Cardiac muscle cell (in vitro differentiated cells and primary cell): ENCODE results near the gene PRPF38A. TPM values are rescaled to one million over a fixed set of nuclear protein-coding genes. Genes with fewer than 3 reads are reported as not detected.

Experiments used
- DNase-seq, 2 donors: peaks; one replicate each; pipeline versions ENCODE4 v3.0.0 to v3.0.0-alpha.2; 2010 to 2017; ENCODE audit warnings: low read depth in 1 of 2, low spot score in 1 of 2
- H3K27ac ChIP-seq: fragments of 200-600 bp; sonication (generic); 2 replicates; pipeline ENCODE4 v1.5.1; 2016
- H3K27me3 ChIP-seq: fragments of 200-600 bp; sonication (generic); 2 replicates; pipeline ENCODE4 v1.6.0; 2016; ENCODE audit warnings: control low read depth
- H3K36me3 ChIP-seq: fragments of 200-600 bp; sonication (generic); 2 replicates; pipeline ENCODE4 v1.5.1; 2016; ENCODE audit warnings: control low read depth
- H3K4me1 ChIP-seq: fragments of 200-600 bp; sonication (generic); 2 replicates; pipeline ENCODE4 v1.8.1; 2017; ENCODE audit warnings: low read depth, mild to moderate bottlenecking, mixed run types
- H3K4me3 ChIP-seq: fragments of 200-600 bp; sonication (generic); 2 replicates; pipeline ENCODE4 v1.5.1; 2016; ENCODE audit warnings: mild to moderate bottlenecking
- H3K9me3 ChIP-seq: fragments of 200-600 bp; sonication (generic); 2 replicates; pipeline ENCODE4 v1.5.1; 2017; ENCODE audit warnings: low read depth, mild to moderate bottlenecking, control low read depth
- polyA plus RNA-seq: library from polyadenylated mRNA; unstranded; fragments of >200 nt; fragmentation: Nextera tagmentation; extraction: Ambion mirVana; gene quantifications from 2 replicates; pipeline ENCODE4 v1.2.1, GENCODE V29; 2016
- total RNA-seq: library from RNA; depleted of rRNA; stranded (reverse); fragments of >200 nt; gene quantifications from 2 replicates; pipeline ENCODE4 v1.2.3, GENCODE V29; 2016
- TF ChIP-seq, protein P1 (sequence below): IDR thresholded peaks from 2 replicates; pipeline ENCODE4 v1.5.1; 2012; ENCODE audit warnings: low read depth, mild to moderate bottlenecking, low read length

PRPF38A gene
- total and polyA plus RNA-seq, 2 experiments from 2014 or later = 18.9 to 43.4 TPM

DNA sequence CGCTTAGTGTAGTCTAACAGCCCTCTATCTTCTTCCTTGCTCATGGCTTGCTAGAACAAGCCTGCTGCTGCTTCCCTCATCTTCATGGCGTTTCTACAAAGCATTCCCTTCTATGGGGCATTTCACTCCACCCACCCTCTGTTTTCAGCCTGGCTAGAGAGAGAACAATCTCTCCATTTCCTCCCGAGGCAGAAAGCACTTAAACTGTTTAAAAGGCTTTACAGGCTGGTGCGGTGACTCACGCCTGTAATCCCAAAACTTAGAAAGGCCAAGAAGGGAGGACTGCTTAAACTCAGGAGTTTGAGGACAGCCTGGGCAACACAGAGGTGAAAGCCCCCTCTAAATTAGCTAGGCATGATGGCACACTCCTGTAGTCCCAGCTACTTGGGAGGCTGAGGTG is 17.9 kb upstream of the PRPF38A start:
- Histone ChIP-seq H3K27me3 (no peaks in the 10 kb centered on the region), H3K4me3 (no peak overlapping the region), H3K27ac (no peak overlapping the region), H3K36me3 (no peaks in the 10 kb centered on the region), H3K9me3 (no peaks in the 10 kb centered on the region), H3K4me1 (no peaks in the 10 kb centered on the region)
- no peak for DNase-seq
- TF ChIP-seq, protein P1, sequence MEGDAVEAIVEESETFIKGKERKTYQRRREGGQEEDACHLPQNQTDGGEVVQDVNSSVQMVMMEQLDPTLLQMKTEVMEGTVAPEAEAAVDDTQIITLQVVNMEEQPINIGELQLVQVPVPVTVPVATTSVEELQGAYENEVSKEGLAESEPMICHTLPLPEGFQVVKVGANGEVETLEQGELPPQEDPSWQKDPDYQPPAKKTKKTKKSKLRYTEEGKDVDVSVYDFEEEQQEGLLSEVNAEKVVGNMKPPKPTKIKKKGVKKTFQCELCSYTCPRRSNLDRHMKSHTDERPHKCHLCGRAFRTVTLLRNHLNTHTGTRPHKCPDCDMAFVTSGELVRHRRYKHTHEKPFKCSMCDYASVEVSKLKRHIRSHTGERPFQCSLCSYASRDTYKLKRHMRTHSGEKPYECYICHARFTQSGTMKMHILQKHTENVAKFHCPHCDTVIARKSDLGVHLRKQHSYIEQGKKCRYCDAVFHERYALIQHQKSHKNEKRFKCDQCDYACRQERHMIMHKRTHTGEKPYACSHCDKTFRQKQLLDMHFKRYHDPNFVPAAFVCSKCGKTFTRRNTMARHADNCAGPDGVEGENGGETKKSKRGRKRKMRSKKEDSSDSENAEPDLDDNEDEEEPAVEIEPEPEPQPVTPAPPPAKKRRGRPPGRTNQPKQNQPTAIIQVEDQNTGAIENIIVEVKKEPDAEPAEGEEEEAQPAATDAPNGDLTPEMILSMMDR = no peak

DNA sequence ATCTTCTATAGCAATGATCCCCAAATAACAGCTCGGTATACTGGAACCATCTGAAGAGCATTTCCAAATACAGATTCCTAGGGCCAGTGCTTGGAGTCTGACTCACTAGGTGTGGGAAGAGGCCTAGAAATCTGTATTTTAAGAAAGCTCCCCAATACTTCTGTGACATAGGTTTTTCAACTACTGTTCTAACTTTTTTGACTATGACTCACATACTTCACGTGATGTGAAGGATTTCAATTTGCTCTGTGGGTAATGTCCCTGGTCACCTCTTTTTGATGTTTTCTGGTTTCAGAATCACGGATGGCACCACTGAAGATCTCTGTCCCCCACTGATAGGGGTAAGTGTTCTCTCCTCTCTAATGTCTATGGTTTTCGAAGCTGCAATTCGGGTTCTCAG is 11.2 kb upstream of the PRPF38A start:
- H3K9me3 ChIP-seq = no peaks in the 10 kb centered on the region
- H3K4me1 ChIP-seq = no peaks in the 10 kb centered on the region
- H3K36me3 ChIP-seq = peaks cover 3% of the 10 kb centered on the region
- no peak overlapping the region for H3K27ac ChIP-seq
- TF ChIP-seq, protein P1 = no peak
- DNase-seq = no peak
- H3K27me3 ChIP-seq = no peaks in the 10 kb centered on the region
- no peak overlapping the region for H3K4me3 ChIP-seq

DNA sequence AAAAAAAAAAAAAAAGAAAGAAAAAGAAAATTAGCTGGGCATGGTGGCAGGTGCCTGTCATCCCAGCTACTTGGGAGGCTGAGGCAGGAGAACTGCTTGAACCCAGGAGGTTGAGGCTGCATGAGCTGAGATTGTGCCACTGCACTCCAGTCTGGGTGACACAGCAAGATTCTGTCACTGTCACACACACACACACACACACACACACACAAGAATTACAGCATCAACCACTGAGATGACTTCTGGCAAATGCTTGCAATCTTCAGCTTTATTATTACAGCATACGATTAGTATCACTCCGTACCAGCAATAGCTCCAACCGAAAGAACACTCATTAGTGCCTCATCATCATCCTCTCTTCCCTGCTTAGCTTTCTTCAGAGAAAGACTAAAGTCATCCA is 4.8 kb upstream of the PRPF38A start:
- TF ChIP-seq, protein P1 = no peak
- no peak for DNase-seq
- H3K36me3 ChIP-seq = peaks cover 3% of the 10 kb centered on the region

DNA sequence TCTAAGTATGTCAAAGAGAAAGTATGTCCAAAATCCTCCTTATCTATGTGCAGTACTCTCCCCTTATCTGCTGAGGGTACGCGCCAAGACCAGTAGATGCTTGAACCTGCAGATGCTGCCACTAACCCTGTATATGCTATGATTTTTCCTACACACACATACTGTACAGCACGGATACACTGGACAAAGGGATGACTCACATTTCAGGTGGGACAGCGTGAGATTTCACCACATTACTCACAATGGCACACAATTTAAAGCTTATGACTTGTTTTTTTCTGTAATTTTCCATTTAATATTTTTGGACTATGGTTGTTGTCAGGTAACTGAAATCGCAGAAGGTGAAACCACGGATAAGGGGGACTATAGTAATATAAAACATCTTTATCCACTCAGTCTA is 4.3 kb upstream of the PRPF38A start:
- Histone ChIP-seq H3K4me1 (no peaks in the 10 kb centered on the region), H3K27me3 (no peaks in the 10 kb centered on the region), H3K27ac (no peak overlapping the region), H3K36me3 (peaks cover 3% of the 10 kb centered on the region), H3K4me3 (no peak overlapping the region), H3K9me3 (no peaks in the 10 kb centered on the region)
- TF ChIP-seq, protein P1 = no peak
- no peak for DNase-seq

More for the DNA sequence above, 4.8 kb upstream of the PRPF38A start:
- H3K9me3 ChIP-seq = no peaks in the 10 kb centered on the region
- H3K27me3 ChIP-seq = no peaks in the 10 kb centered on the region
- H3K27ac ChIP-seq = no peak overlapping the region
- H3K4me1 ChIP-seq = no peaks in the 10 kb centered on the region
- H3K4me3 ChIP-seq = no peak overlapping the region

DNA sequence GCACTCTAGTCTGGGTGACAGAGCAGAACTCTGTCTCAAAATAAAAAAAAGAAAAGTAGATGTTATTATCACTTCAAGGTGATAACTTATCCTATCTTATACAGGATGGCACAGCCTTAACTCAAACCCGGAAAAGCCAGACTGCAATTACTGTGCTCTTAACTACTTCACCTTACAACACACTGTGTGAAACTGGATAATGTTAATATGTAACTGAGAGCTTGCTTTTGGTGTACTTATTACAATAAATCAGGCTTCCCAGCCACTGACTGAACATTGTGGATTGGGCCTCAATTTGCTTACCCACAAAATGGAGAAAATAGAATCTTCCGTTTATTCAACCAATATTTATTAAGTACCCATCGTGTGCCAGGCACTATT is 1.6 kb upstream of the PRPF38A start:
- TF ChIP-seq, protein P1 = no peak
- Histone ChIP-seq H3K27me3 (no peaks in the 10 kb centered on the region), H3K27ac (no peak overlapping the region), H3K4me3 (no peak overlapping the region), H3K4me1 (no peaks in the 10 kb centered on the region), H3K36me3 (no peaks in the 10 kb centered on the region), H3K9me3 (no peaks in the 10 kb centered on the region)
- DNase-seq = no peak
